HL-60/S4 treated with phorbol 12-myristate 13-acetate at 8.2 ng/mL for 4 days and 3 days (cell line): Measurements from ENCODE around the gene MYH8.

ENCODE experiments used
- in situ Hi-C: fragments of 300-500 bp; cut with MboI; formaldehyde crosslinking; loops from 2 replicates; pipeline ENCODE4 v1.15.0; 2022; ENCODE audit warnings: low sequenced_read_pairs

MYH8 gene

GRCh38 chr17:10421900-10422542 is at the start of gene MYH8:
MYH8 (minus strand) TSS chr17:10421950; CDS start chr17:10420227, 1,723 bp downstream.
- in situ Hi-C loops = no loop called here

- in situ Hi-C loops = no loop called here
These were observed 47.7 kb upstream of the MYH8 start, which contains the start of gene MYH4 for GRCh38 chr17:10469459-10469858. MYH4 (minus strand) TSS chr17:10469559; CDS start chr17:10466745, 2,814 bp downstream.

GRCh38 chr17:10463402-10463801 is 41.7 kb upstream of the MYH8 start:
- in situ Hi-C loops = no loop called here

GRCh38 chr17:10460062-10460461 is 38.3 kb upstream of the MYH8 start:
- in situ Hi-C loops = no loop called here

GRCh38 chr17:10458701-10459100 is 37.0 kb upstream of the MYH8 start:
- in situ Hi-C loops = no loop called here

GRCh38 chr17:10457952-10458351 is 36.2 kb upstream of the MYH8 start:
- in situ Hi-C loops = no loop called here

- in situ Hi-C loops = no loop called here
These were observed 25.5 kb upstream of the MYH8 start for GRCh38 chr17:10447026-10447931.

GRCh38 chr17:10439816-10440215 is 18.1 kb upstream of the MYH8 start:
- in situ Hi-C loops = no loop called here

- in situ Hi-C loops = no loop called here
These were observed 13.3 kb upstream of the MYH8 start for GRCh38 chr17:10435096-10435495.

GRCh38 chr17:10429421-10430045 is 7.8 kb upstream of the MYH8 start:
- in situ Hi-C loops = no loop called here

GRCh38 chr17:10428781-10429180 is 7.0 kb upstream of the MYH8 start:
- in situ Hi-C loops = no loop called here

GRCh38 chr17:10421211-10421610 is 539 bp downstream of the MYH8 start:
- in situ Hi-C loops = no loop called here

GRCh38 chr17:10420811-10421210 is 939 bp downstream of the MYH8 start:
- in situ Hi-C loops = no loop called here

GRCh38 chr17:10417431-10417830 is 4.3 kb downstream of the MYH8 start:
- in situ Hi-C loops = no loop called here

GRCh38 chr17:10415161-10415560 is 6.6 kb downstream of the MYH8 start:
- in situ Hi-C loops = no loop called here

GRCh38 chr17:10403589-10403988 is 18.2 kb downstream of the MYH8 start:
- in situ Hi-C loops = no loop called here

GRCh38 chr17:10398352-10398751 is 23.4 kb downstream of the MYH8 start:
- in situ Hi-C loops = no loop called here

- in situ Hi-C loops = no loop called here
These were observed 25.1 kb downstream of the MYH8 start for GRCh38 chr17:10396524-10397163.

- in situ Hi-C loops = no loop called here
These were observed 27.4 kb downstream of the MYH8 start for GRCh38 chr17:10394201-10394887.

- in situ Hi-C loops = no loop called here
These were observed 28.9 kb downstream of the MYH8 start for GRCh38 chr17:10392880-10393279.

- in situ Hi-C loops = no loop called here
These were observed 35.9 kb downstream of the MYH8 start for GRCh38 chr17:10385871-10386270.
